Liver (tissue), 3 donors: Measurements from ENCODE around the gene PPM1L.

ENCODE experiments used
- FOXA1 ChIP-seq: IDR thresholded peaks from 2 replicates; pipeline ENCODE4 v1.6.1; 2016; ENCODE audit warnings: antibody characterized with exemption
- NR2F2 ChIP-seq: IDR thresholded peaks from 2 replicates; pipeline ENCODE4 v1.6.1; 2016; ENCODE audit warnings: antibody characterized with exemption
- RAD21 ChIP-seq, 2 donors: IDR thresholded peaks; 2 replicates each; pipeline ENCODE4 v1.6.1; 2016; ENCODE audit warnings: antibody characterized with exemption in 2 of 2, mild to moderate bottlenecking in 2 of 2
- RXRA ChIP-seq, 2 donors: IDR thresholded peaks; 2 replicates each; pipeline ENCODE4 v1.6.1; 2017 to 2018; ENCODE audit warnings: antibody characterized with exemption in 2 of 2, mild to moderate bottlenecking in 1 of 2
- YY1 ChIP-seq: IDR thresholded peaks from 2 replicates; pipeline ENCODE4 v1.6.1; 2016; ENCODE audit warnings: antibody characterized with exemption, mild to moderate bottlenecking
- TF ChIP-seq, protein P1 (sequence below): fragments of 150-350 bp; IDR thresholded peaks from 2 replicates; pipeline ENCODE4 v1.5.1; 2017; ENCODE audit warnings: improper control_type of control experiment, low read depth, low read length; ENCODE audit not compliant: missing input control
- TF ChIP-seq, protein P2 (sequence below): IDR thresholded peaks from 2 replicates; pipeline ENCODE4 v1.6.1; 2016; ENCODE audit warnings: antibody characterized with exemption
- TF ChIP-seq, protein P3 (sequence below): IDR thresholded peaks from 2 replicates; pipeline ENCODE4 v1.6.1; 2016; ENCODE audit warnings: antibody characterized with exemption
- donor health status: healthy.
- donor health status: healthy.

DNA sequence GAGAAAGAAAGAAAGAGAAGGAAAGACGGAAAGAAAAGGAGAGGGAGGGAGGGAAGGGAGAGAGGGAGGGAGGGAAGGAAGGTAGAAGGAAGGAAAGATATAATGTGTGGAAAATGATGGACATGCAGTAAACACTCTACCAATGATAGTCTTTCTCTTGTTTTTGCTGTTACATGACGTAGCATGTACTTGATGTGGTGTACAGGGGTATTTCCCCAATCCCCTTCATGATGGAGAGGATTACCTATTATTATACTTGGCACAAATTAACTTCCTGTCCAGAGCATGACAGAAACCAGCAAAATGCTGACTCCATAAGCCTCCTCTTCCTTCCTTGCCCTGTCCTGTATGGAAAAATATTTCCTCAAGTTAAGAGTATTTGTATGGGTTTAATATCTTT lies 224.7 kb downstream of the PPM1L start:
- TF ChIP-seq, protein P1, sequence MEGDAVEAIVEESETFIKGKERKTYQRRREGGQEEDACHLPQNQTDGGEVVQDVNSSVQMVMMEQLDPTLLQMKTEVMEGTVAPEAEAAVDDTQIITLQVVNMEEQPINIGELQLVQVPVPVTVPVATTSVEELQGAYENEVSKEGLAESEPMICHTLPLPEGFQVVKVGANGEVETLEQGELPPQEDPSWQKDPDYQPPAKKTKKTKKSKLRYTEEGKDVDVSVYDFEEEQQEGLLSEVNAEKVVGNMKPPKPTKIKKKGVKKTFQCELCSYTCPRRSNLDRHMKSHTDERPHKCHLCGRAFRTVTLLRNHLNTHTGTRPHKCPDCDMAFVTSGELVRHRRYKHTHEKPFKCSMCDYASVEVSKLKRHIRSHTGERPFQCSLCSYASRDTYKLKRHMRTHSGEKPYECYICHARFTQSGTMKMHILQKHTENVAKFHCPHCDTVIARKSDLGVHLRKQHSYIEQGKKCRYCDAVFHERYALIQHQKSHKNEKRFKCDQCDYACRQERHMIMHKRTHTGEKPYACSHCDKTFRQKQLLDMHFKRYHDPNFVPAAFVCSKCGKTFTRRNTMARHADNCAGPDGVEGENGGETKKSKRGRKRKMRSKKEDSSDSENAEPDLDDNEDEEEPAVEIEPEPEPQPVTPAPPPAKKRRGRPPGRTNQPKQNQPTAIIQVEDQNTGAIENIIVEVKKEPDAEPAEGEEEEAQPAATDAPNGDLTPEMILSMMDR: no peak
- TF ChIP-seq FOXA1 (no peak), RAD21 (IDR thresholded peaks at IDR 0.05) (no peak), NR2F2 (no peak), YY1 (no peak), RXRA (IDR thresholded peaks at IDR 0.05) (no peak)
- TF ChIP-seq, protein P2, sequence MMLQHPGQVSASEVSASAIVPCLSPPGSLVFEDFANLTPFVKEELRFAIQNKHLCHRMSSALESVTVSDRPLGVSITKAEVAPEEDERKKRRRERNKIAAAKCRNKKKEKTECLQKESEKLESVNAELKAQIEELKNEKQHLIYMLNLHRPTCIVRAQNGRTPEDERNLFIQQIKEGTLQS: no peak
- TF ChIP-seq, protein P3, sequence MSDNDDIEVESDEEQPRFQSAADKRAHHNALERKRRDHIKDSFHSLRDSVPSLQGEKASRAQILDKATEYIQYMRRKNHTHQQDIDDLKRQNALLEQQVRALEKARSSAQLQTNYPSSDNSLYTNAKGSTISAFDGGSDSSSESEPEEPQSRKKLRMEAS: no peak
